NCI-H524 treated with DMSO at 0.1 percent for 48 hours (cell line): ENCODE measurements around the gene ADAMTS8.

ENCODE experiments used
- DNase-seq: peaks from one replicate; lab custom pipeline; 2025; lab: John Stamatoyannopoulos, UW

The ADAMTS8 gene

GRCh38 chr11:130418756-130419155 lies 9.7 kb downstream of the ADAMTS8 start:
- no peak for DNase-seq

GRCh38 chr11:130418210-130418609 lies 10.2 kb downstream of the ADAMTS8 start:
- no peak for DNase-seq

- DNase-seq: no peak
These were observed 11.5 kb downstream of the ADAMTS8 start for GRCh38 chr11:130416906-130417305.

- no peak for DNase-seq
These were observed 11.9 kb downstream of the ADAMTS8 start for GRCh38 chr11:130416530-130416882.

GRCh38 chr11:130415731-130416529 lies 12.5 kb downstream of the ADAMTS8 start:
- DNase-seq: no peak

- DNase-seq: no peak
These were observed 14.0 kb downstream of the ADAMTS8 start for GRCh38 chr11:130414107-130415080.

- no peak for DNase-seq
These were observed 14.9 kb downstream of the ADAMTS8 start for GRCh38 chr11:130413405-130414106.

- no peak for DNase-seq
These were observed 17.2 kb downstream of the ADAMTS8 start for GRCh38 chr11:130411223-130411622.

- no peak for DNase-seq
These were observed 18.6 kb downstream of the ADAMTS8 start for GRCh38 chr11:130409594-130410388.

- no peak for DNase-seq
These were observed 19.5 kb downstream of the ADAMTS8 start for GRCh38 chr11:130408901-130409300.

GRCh38 chr11:130408401-130408890 lies 20.0 kb downstream of the ADAMTS8 start:
- DNase-seq: no peak

- no peak for DNase-seq
These were observed 20.4 kb downstream of the ADAMTS8 start for GRCh38 chr11:130407978-130408377.

- no peak for DNase-seq
These were observed 23.0 kb downstream of the ADAMTS8 start for GRCh38 chr11:130405428-130405827.

GRCh38 chr11:130404727-130405126 lies 23.7 kb downstream of the ADAMTS8 start:
- no peak for DNase-seq

- DNase-seq: no peak
These were observed 24.4 kb downstream of the ADAMTS8 start for GRCh38 chr11:130403967-130404366.

- DNase-seq: no peak
These were observed 25.1 kb downstream of the ADAMTS8 start for GRCh38 chr11:130403271-130403804.

- DNase-seq: no peak
These were observed 25.8 kb downstream of the ADAMTS8 start for GRCh38 chr11:130402570-130402969.

- DNase-seq: no peak
These were observed 27.5 kb downstream of the ADAMTS8 start for GRCh38 chr11:130400781-130401483.

- no peak for DNase-seq
These were observed 29.2 kb downstream of the ADAMTS8 start for GRCh38 chr11:130399196-130399595.

GRCh38 chr11:130397780-130398179 lies 30.6 kb downstream of the ADAMTS8 start:
- DNase-seq: no peak
